ENCODE data around the gene NOL9. TPM values are rescaled to one million over a fixed set of nuclear protein-coding genes. Genes with fewer than 3 reads are reported as not detected.

NOL9 gene
- total and polyA plus RNA-seq, 10 of the 15 experiments (the other 5 are each of a cell fraction or from before 2014, with no cell fraction given): 3.9 to 35.9 (median 23.0) TPM

- TF ChIP-seq SMARCA5 (IDR thresholded peaks at IDR 0.05) (peak; percentile 49; the same call in 1 of the 2 replicates), TCF3 (IDR thresholded peaks at IDR 0.05; ENCODE audit: borderline replicate concordance, insufficient read depth, low read depth, low read length) (0 out of 2 replicates have a peak, but pooled peaks have one; percentile 53), TCF12 (IDR thresholded peaks at IDR 0.05; ENCODE audit: low read depth, low read length) (0 out of 2 replicates have a peak, but pooled peaks have one; percentile 36), IKZF1 (conservative IDR thresholded peaks at IDR 0.05) (peak; percentile 77), ZNF687 (IDR thresholded peaks at IDR 0.05) (peak; percentile 67)
Measured at GRCh38 chr1:6601923-6602668, 47.8 kb upstream of the NOL9 start (continued).
